Hypothalamus (tissue), 51 donors: ENCODE results near the gene NNMT.

Experiments used
- DNase-seq, 51 donors: peaks; one replicate each; lab custom pipeline; 2025; lab: John Stamatoyannopoulos, UW

Gene NNMT

GRCh38 chr11:114282488-114282887 is 13.7 kb upstream of the NNMT start:
- no peak for DNase-seq

DNA sequence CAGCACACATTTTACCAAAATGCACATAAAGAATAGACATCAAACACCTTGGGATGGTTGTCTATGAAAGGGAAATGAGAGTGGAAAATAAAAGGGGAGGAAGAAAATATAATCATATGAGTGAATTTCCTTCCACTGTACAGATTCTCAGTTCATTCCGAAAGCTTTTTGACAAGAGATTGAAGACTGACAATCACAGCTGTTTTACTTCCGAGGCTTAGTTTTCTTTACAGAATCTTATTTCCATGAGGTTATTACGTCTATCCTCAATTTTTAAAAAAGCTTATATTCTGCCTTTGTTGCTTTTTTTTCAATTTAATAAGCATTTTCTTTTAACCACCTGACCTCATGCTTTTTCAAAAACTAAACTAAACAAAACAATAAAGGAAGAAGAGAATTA is 12.8 kb upstream of the NNMT start:
- no peak for DNase-seq

DNA sequence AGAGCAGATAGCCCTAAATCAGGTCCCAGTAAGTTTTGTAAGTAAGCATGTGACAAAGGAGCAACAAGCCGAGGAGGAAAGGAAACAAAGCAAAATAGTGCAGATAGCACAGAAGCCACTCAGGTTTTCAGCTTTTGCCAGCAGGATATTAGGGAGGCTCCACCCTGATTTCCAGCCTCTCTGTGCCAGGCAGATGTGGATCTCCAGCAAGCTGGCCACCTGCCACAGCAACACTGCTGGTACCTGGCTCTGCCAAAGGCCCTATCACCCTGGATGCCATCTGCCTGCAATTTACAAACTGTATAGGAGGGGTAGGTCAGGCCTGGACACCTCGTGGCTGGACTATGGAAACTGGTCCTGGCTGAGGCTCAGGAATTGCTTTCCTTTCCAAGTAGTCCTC is 12.2 kb upstream of the NNMT start:
- no peak for DNase-seq

DNA sequence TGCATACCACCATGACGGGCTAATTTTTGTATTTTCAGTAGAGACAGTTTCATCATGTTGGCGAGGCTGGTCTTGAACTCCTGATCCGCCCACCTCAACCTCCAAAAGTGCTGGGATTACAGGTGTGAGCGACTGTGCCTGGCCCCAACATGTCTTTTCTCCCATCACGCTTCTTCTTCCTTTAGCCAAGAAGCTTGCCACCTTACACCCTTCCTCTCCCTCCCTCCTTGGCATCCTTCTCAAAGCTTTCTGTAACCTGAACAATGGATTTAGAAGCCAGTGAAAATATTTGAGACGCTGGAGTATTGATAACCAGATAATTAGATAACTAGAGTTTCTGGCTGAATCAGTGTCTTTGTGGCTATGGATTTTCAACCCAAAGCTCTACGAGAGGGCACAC is 11.3 kb upstream of the NNMT start:
- DNase-seq: no peak

DNA sequence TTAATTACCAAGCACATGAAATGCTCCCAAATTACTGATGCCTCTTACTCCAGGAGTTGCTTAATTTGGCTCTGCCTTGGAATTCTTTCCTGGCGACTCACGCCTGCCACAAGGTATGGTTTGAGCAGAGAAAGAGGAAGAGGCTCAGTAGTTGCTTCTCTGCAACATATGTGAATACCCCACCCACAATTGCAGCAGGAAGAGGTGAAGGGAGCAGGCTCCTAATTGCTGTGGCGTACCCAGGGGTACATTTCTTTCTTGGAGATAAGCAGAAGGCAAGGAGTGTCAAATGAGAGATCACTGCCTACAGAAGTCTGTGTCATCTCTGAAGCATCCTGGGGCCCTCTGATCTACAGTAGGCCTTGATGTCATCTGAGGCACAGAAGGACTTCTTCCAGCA is 10.6 kb upstream of the NNMT start:
- DNase-seq: no peak

- no peak for DNase-seq
These were observed 10.0 kb upstream of the NNMT start for GRCh38 chr11:114286229-114286628.

GRCh38 chr11:114287154-114287553 is 9.0 kb upstream of the NNMT start:
- DNase-seq: no peak

- no peak for DNase-seq
These were observed 8.1 kb upstream of the NNMT start for GRCh38 chr11:114288136-114288535.

GRCh38 chr11:114289779-114290178 is 6.4 kb upstream of the NNMT start:
- DNase-seq: no peak

DNA sequence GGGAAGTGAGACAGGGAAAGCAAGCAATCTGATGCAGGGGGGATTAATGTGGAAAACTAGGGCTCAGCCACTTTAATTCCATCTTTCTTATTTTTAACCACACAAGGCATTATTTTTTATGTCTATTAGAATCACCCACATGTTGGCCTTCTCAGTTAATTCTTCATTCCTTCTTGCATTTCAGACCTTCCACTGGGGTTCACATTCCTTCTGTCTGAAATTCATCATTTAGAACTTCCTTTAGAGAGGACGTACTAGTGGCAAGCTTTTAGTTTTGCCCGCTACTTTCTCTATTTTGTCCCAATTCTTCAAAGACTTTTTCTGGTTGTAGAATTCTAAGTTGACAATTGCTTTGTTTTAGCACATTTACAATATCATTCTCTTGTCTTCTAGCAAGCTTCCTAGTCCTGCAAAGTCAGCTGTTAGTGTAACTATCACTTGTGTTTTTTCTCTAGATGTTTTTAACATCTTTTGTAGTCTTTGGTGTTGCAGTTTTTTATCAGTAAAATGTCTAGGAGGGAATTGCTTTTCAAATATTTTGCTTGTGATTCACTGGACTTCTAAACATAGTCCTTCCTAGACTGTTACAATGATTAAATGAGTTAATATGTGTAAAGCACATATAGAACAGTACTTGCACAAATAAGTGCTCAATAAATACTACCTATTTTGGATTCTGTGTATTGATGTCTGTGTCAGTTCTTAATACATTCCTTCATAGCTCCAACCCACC is 5.5 kb upstream of the NNMT start:
- no peak for DNase-seq

- no peak for DNase-seq
These were observed 4.8 kb upstream of the NNMT start for GRCh38 chr11:114291381-114291780.

GRCh38 chr11:114291842-114292680 is 4.1 kb upstream of the NNMT start:
- no peak for DNase-seq

- DNase-seq: no peak
These were observed 2.9 kb upstream of the NNMT start for GRCh38 chr11:114293201-114293711.

GRCh38 chr11:114296605-114297372 is 590 bp downstream of the NNMT start:
- DNase-seq: no peak

DNA sequence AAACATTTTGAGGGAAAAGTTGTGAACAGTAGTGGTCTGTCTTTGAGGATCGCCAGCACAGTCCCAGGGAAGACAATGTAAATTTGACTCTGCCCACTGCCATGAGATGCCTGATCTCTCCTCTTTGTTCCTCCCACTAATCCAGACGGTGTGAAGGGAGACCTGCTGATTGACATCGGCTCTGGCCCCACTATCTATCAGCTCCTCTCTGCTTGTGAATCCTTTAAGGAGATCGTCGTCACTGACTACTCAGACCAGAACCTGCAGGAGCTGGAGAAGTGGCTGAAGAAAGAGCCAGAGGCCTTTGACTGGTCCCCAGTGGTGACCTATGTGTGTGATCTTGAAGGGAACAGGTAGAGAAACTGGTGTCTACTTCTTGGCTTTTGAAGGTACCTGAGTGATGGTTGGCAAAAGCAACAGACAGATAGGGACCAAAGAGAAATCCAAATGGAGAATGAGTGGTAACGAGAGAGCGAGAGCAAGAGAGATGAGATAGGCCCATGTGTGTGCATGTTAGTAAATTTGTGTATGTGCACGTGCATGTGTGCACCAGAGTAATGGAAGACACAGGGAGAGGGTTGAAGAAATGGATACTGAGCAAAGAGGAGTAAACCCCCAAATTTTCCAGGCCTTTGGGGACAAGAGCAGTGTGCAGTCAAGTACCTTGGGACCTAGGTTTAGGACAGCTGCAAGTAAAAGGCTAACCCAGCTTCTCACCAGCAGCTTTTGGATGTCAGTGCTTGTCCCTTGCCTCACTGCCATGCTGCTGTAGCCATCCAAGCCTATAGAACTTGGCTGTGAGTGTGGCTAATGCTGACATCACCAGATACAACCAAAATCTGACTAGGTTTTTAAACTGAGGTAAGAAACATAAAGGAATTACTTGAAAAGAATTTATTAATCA is 1.9 kb downstream of the NNMT start:
- DNase-seq: no peak

DNA sequence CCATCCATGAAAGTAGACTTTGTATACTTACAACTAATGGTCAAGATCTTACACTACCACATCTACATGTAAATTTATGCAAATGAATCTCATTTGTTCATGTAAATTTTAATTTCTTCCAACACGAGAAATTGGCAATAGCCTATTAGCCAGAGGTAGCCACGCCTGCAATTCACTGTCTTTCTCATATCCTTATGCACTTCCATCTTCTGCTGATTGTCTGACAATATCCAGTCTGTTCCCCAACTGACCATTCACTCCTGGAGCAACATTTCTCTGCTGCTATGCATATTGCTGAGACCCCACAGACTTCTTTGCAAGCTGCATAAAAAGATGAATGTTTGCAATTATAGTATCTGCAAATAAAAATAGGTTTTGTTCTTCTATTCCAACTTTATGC is 2.5 kb downstream of the NNMT start:
- no peak for DNase-seq

DNA sequence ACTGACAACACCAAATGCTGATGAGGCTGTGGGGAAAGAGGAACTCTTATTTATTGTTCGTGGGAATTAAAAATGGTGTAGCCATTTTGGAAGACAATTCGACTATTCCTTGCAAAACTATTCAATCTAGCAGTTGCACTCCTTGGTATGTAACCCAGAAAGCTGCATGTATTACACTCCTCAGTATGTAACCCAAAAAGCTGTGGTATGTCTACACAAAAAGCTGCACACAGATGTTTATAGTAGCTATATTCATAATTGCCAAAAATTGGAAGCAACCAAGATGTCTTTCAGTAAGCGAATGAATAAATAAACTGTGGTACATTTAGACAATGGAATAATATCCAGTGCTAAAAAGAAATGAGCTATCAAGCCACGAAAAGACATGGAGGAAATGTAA is 4.9 kb downstream of the NNMT start:
- DNase-seq: no peak

DNA sequence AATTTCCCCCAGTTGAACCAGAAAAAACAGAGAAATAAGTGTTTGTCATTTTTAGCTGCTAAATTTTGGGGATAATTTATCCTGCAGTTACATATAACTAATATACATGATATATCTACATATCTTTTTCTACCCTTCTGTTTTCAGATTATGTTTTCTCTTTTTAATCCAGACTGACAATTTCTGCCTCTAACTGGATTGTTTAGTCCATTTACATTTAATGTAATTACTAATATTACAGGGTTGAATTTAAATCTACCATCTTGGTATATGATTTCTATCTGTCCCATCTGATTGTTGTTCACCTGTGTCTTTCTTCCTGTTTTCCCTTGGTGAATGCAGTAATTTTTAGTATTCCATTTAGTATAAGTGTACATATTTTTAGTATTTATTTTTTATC is 5.7 kb downstream of the NNMT start:
- DNase-seq: no peak

DNA sequence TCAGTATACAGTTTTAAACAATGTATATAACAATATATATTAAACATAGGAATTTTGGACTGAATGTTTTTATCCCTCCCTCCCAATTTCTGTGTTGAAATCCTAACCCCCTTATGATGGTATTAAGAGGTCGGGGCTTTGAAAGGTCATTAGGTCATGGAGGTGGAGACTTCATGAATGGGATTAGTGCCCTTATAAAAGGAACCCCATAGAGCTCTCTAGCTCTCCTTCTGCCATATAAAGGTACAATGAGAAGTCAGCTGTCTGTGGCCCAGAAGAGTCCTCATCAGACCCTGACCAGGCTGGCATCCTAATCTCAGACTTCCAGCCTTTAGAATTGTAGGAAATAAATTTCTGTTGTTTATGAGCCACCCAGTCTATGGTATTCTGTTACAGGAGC is 6.5 kb downstream of the NNMT start:
- DNase-seq: no peak

- DNase-seq: no peak
These were observed 7.9 kb downstream of the NNMT start for GRCh38 chr11:114304065-114304464.
